ENCODE results near the gene MYO3B. TPM values are rescaled to one million over a fixed set of nuclear protein-coding genes. Genes with fewer than 3 reads are reported as not detected.

Gene MYO3B
- total and polyA plus RNA-seq, 12 donors, result 0.04 to 0.11 (median 0.06) TPM; not detected in 8

DNA sequence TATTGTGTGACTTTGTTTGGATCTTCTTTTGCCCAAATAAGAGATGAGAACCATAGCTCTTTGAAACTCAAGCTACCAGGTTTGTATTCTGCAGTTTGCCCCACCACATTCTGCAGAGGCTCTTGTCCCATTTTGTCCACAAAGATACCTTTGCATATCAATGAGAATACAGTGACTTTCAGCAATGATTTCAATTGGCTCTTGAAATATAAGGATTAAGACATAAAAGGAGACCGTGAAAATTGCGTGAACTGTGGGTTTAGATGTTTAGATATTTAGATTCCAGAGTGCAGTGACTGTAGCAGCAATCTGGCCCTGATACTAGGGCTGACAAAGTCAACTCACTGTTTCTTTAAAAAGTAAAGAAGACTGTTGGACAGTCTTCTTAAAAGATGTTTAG lies 390.6 kb downstream of the MYO3B start:
- intact Hi-C loops (cut with DNase I), result no loop called here
- Histone ChIP-seq H3K4me1 (replicated peaks in 1 of 2) (no peaks in the 10 kb centered on the region), H3K9me3 (replicated peaks in 1 of 3) (no peaks in the 10 kb centered on the region), H3K27ac (no peak overlapping the region), H3K36me3 (replicated peaks in 1 of 2) (no peaks in the 10 kb centered on the region), H3K27me3 (peaks cover 4% of the 10 kb centered on the region), H3K4me3 (no peak overlapping the region)
- DNase-seq, result no peak
- TF ChIP-seq POLR2A (IDR thresholded peaks at IDR 0.05), result no peak
- TF ChIP-seq, protein P1, sequence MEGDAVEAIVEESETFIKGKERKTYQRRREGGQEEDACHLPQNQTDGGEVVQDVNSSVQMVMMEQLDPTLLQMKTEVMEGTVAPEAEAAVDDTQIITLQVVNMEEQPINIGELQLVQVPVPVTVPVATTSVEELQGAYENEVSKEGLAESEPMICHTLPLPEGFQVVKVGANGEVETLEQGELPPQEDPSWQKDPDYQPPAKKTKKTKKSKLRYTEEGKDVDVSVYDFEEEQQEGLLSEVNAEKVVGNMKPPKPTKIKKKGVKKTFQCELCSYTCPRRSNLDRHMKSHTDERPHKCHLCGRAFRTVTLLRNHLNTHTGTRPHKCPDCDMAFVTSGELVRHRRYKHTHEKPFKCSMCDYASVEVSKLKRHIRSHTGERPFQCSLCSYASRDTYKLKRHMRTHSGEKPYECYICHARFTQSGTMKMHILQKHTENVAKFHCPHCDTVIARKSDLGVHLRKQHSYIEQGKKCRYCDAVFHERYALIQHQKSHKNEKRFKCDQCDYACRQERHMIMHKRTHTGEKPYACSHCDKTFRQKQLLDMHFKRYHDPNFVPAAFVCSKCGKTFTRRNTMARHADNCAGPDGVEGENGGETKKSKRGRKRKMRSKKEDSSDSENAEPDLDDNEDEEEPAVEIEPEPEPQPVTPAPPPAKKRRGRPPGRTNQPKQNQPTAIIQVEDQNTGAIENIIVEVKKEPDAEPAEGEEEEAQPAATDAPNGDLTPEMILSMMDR (IDR thresholded peaks at IDR 0.05), result no peak
- 89 to 97% (median 94%) methylated on average over 2 of the region's 2 CpGs for WGBS, 4 donors

DNA sequence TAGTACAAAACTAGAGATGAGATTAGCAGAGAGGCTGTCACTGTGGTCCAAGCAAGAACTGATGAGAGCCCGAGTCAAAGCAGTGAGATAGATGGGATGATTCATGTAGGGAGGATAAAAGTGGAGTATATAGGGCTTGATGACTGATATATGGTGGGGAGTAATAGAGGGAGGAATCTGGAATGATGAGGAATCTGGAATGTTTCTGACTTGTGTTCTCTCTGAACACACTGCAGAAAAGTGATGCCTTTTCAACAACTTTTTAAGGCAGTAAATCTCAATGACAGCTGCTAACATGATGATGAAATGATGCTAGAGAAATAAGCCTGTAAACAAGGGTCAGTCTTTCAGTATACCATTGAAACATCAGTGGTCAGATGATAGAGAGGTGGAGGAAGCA lies 393.7 kb downstream of the MYO3B start:
- Histone ChIP-seq H3K4me1 (replicated peaks in 1 of 2) (no peaks in the 10 kb centered on the region), H3K27ac (no peak overlapping the region), H3K36me3 (replicated peaks in 1 of 2) (no peaks in the 10 kb centered on the region), H3K4me3 (no peak overlapping the region), H3K27me3 (peaks cover 4% of the 10 kb centered on the region), H3K9me3 (replicated peaks in 1 of 3) (no peaks in the 10 kb centered on the region)
- intact Hi-C loops (cut with DNase I), result no loop called here
- WGBS, 4 donors, result 60 to 77% (median 67%) methylated on average over 1 of the region's 1 CpG
- DNase-seq, result no peak
- no peak for TF ChIP-seq POLR2A (IDR thresholded peaks at IDR 0.05)
- TF ChIP-seq, protein P1 (IDR thresholded peaks at IDR 0.05), result no peak

DNA sequence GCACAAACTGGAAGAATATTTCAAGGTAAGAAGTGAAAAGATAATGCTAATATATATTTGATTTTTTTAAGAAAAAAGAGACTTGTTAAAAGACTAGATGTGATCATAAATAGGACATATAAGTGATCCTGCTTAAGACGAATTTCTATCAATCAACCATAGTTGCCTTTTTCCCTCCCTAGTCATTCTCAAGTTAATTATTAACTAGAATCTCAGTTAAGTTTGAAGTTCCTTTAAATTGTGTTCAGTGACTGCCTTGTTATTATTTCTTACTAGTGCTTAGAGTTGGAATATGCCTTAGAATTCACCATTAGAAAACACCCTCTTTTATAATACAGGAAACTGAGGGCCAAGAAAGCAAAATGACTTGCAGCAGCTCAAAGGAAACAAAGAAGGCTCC lies 395.7 kb downstream of the MYO3B start:
- H3K4me1 ChIP-seq (replicated peaks in 1 of 2), result no peaks in the 10 kb centered on the region
- intact Hi-C loops (cut with DNase I), result no loop called here
- 67 to 84% (median 77%) methylated on average over 1 of the region's 1 CpG for WGBS, 4 donors
- H3K36me3 ChIP-seq (replicated peaks in 1 of 2), result no peaks in the 10 kb centered on the region
- no peaks in the 10 kb centered on the region for H3K9me3 ChIP-seq (replicated peaks in 1 of 3)
- H3K27me3 ChIP-seq, result peaks cover 4% of the 10 kb centered on the region
- no peak for DNase-seq
- H3K27ac ChIP-seq, result no peak overlapping the region
- H3K4me3 ChIP-seq, result no peak overlapping the region
- TF ChIP-seq POLR2A (IDR thresholded peaks at IDR 0.05), result no peak
- TF ChIP-seq, protein P1 (IDR thresholded peaks at IDR 0.05), result no peak

DNA sequence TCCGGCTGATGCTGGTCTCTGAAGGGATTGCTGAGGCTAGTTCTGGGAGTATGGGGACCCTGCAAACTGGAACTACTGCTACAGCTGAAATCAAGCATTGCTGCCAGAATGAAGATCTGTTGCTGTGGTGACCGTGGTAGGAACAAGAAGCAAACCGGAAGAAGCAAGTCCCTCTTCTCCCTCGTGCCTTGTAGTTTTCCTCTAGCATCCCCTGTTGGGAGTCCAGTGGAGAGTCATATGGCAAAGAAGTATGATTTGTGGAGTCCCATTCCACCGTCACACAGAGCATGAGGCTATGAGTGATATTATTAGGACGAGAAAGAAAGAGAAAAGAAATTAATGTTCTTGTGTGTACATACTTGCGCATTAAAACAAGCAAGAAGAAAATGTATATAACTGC lies 398.3 kb downstream of the MYO3B start:
- Histone ChIP-seq H3K9me3 (replicated peaks in 1 of 3) (no peaks in the 10 kb centered on the region), H3K4me3 (no peak overlapping the region), H3K4me1 (replicated peaks in 1 of 2) (no peaks in the 10 kb centered on the region), H3K27ac (no peak overlapping the region), H3K27me3 (peaks cover 4% of the 10 kb centered on the region), H3K36me3 (replicated peaks in 1 of 2) (no peaks in the 10 kb centered on the region)
- DNase-seq, result no peak
- no peak for TF ChIP-seq POLR2A (IDR thresholded peaks at IDR 0.05)
- TF ChIP-seq, protein P1 (IDR thresholded peaks at IDR 0.05), result no peak
- WGBS, 4 donors, result 77 to 89% (median 83%) methylated on average over 7 of the region's 7 CpGs
- intact Hi-C loops (cut with DNase I), result no loop called here
